ENCODE measurements around the gene ACOX2. TPM values are rescaled to one million over a fixed set of nuclear protein-coding genes. Genes with fewer than 3 reads are reported as not detected.
A peak's percentile ranks its signal among the peaks of the same experiment; 100 is the strongest.

ACOX2 gene
- polyA plus RNA-seq, 3 donors, result 2.4 to 2.5 (median 2.4) TPM

- no peak overlapping the region for H2AFZ ChIP-seq (ENCODE audit: insufficient read depth, low read depth, low read length, poor library complexity, severe bottlenecking)
- no peak for DNase-seq
- H3K4me3 Mint-ChIP-seq, result no peak overlapping the region
- 100% methylated on average over 1 of the region's 2 CpGs for WGBS (ENCODE audit: insufficient coverage)
- H3K4me1 Mint-ChIP-seq, result peaks cover 12% of the 10 kb centered on the region
- H3K9me3 Mint-ChIP-seq, result no peaks in the 10 kb centered on the region
- no peaks in the 10 kb centered on the region for H3K27me3 Mint-ChIP-seq (ENCODE audit: low read depth in 3 of 3)
- peaks cover 14% of the 10 kb centered on the region for H3K79me2 ChIP-seq (ENCODE audit: insufficient read depth, low read length)
- no peak for TF ChIP-seq CTCF (IDR thresholded peaks at IDR 0.05)
- peaks cover 5 to 11% of the 10 kb centered on the region in 2 donors for H3K4me1 ChIP-seq (ENCODE audit: control insufficient read depth in 1 of 2, insufficient read depth in 2 of 2, low read length in 2 of 2)
- no peak overlapping the region for H3K27ac Mint-ChIP-seq
- no peak overlapping the region for H3K4me2 ChIP-seq (replicated peaks; ENCODE audit: extremely low read depth, low read length, poor library complexity, severe bottlenecking)
- no peak overlapping the region for H3K27ac ChIP-seq (ENCODE audit: low read depth in 1 of 2, low read length in 2 of 2)
- no peaks in the 10 kb centered on the region for H3K9me3 ChIP-seq (replicated peaks in 1 of 2; ENCODE audit: control insufficient read depth in 1 of 2, insufficient read depth in 1 of 2, low read length in 2 of 2)
- H3K36me3 ChIP-seq (replicated peaks in 1 of 2; ENCODE audit: control insufficient read depth in 1 of 2, insufficient read depth in 2 of 2, low read length in 2 of 2), result peaks cover 0 to 16% of the 10 kb centered on the region in 2 donors
- peaks cover 22% of the 10 kb centered on the region for H4K20me1 ChIP-seq (ENCODE audit: insufficient read depth, low read length)
- no peak overlapping the region for H3K9ac ChIP-seq (ENCODE audit: insufficient read depth, low read length, poor library complexity, severe bottlenecking)
- H3K4me3 ChIP-seq (replicated peaks in 1 of 3; ENCODE audit: low read depth in 2 of 3, low read length in 3 of 3), result no peak overlapping the region
- intact Hi-C loops (cut with micrococcal nuclease), result no loop called here
- no peaks in the 10 kb centered on the region for H3K27me3 ChIP-seq (ENCODE audit: control insufficient read depth in 2 of 2, insufficient read depth in 2 of 2, low read length in 2 of 2)
- peaks cover 16 to 29% of the 10 kb centered on the region in 2 donors for H3K36me3 Mint-ChIP-seq
Measured at GRCh38 chr3:58507356-58508078, 29.5 kb downstream of the ACOX2 start.

DNA sequence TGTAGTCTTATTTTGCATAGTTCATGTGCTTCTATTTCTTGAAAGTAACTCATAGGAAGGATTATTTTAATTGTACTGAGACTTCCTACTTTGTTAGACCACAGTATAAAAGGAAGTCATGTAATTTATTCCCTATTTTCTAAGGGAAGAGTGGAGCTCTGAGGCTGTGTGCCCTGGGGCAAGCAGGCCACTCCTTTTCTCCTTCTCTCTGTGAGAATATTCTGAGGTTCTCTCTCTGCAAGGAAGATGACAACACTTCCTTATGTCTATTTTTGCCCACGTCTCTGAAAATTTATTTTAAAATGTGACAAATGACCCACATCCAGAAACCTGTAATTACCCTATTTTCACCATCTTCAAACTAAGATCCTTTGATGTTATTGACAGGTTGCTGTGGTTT, 34.1 kb downstream of the ACOX2 start:
- peaks cover 29 to 58% of the 10 kb centered on the region in 2 donors for H3K36me3 Mint-ChIP-seq

More for the DNA sequence above, 34.1 kb downstream of the ACOX2 start:
- Mint-ChIP-seq H3K4me3 (no peak overlapping the region), H3K27me3 (ENCODE audit: low read depth in 3 of 3) (no peaks in the 10 kb centered on the region), H3K4me1 (peaks cover 24% of the 10 kb centered on the region), H3K9me3 (no peaks in the 10 kb centered on the region), H3K27ac (peak overlapping the region in 4 of 7 donors; percentile 9 to 73 (median 38))
- intact Hi-C loops (cut with micrococcal nuclease), result no loop called here
- Histone ChIP-seq H3K36me3 (replicated peaks in 1 of 2; ENCODE audit: control insufficient read depth in 1 of 2, insufficient read depth in 2 of 2, low read length in 2 of 2) (peaks cover 17 to 39% of the 10 kb centered on the region in 2 donors), H3K79me2 (ENCODE audit: insufficient read depth, low read length) (peaks cover 55% of the 10 kb centered on the region), H3K27ac (ENCODE audit: low read depth in 1 of 2, low read length in 2 of 2) (peak overlapping the region in 1 of 2 donors; percentile 46), H4K20me1 (ENCODE audit: insufficient read depth, low read length) (peaks cover 54% of the 10 kb centered on the region), H2AFZ (ENCODE audit: insufficient read depth, low read depth, low read length, poor library complexity, severe bottlenecking) (no peak overlapping the region), H3K4me2 (replicated peaks; ENCODE audit: extremely low read depth, low read length, poor library complexity, severe bottlenecking) (no peak overlapping the region), H3K9ac (ENCODE audit: insufficient read depth, low read length, poor library complexity, severe bottlenecking) (no peak overlapping the region), H3K27me3 (ENCODE audit: control insufficient read depth in 2 of 2, insufficient read depth in 2 of 2, low read length in 2 of 2) (no peaks in the 10 kb centered on the region), H3K4me3 (replicated peaks in 1 of 3; ENCODE audit: low read depth in 2 of 3, low read length in 3 of 3) (no peak overlapping the region), H3K9me3 (replicated peaks in 1 of 2; ENCODE audit: control insufficient read depth in 1 of 2, insufficient read depth in 1 of 2, low read length in 2 of 2) (no peaks in the 10 kb centered on the region), H3K4me1 (ENCODE audit: control insufficient read depth in 1 of 2, insufficient read depth in 2 of 2, low read length in 2 of 2) (peaks cover 8 to 14% of the 10 kb centered on the region in 2 donors)
- no CpG with 5 or more reads among the region's 1 CpG for WGBS (ENCODE audit: insufficient coverage)
- no peak for DNase-seq
- TF ChIP-seq CTCF (IDR thresholded peaks at IDR 0.05), result no peak
